HepG2 (cell line): Measurements from ENCODE around the gene ERICH6. TPM values are rescaled to one million over a fixed set of nuclear protein-coding genes. Genes with fewer than 3 reads are reported as not detected.

Source experiments
- HMGXB3 ChIP-seq: sonication (generic); formaldehyde crosslinking; IDR thresholded peaks from 2 replicates; pipeline ENCODE4 v1.4.0; 2020; ENCODE audit warnings: missing genetic modification reagents, borderline replicate concordance
- MYC ChIP-seq: sonication (generic); formaldehyde crosslinking; IDR thresholded peaks from 2 replicates; pipeline ENCODE4 v1.9.0; 2021; ENCODE audit warnings: missing genetic modification reagents, borderline replicate concordance
- NFE2 ChIP-seq: sonication (generic); formaldehyde crosslinking; IDR thresholded peaks from 2 replicates; pipeline ENCODE4 v1.4.0; 2020; ENCODE audit warnings: missing genetic modification reagents
- NFIC ChIP-seq: IDR thresholded peaks from 2 replicates; pipeline ENCODE4 v1.6.1; 2012; ENCODE audit warnings: mild to moderate bottlenecking, low read length, inconsistent platforms
- NFKB2 ChIP-seq: sonication (generic); formaldehyde crosslinking; IDR thresholded peaks from 2 replicates; pipeline ENCODE4 v1.4.0; 2020; ENCODE audit warnings: missing genetic modification reagents, borderline replicate concordance
- SIN3B ChIP-seq: fragments of 150-350 bp; IDR thresholded peaks from 2 replicates; pipeline ENCODE4 v1.6.1; 2014; ENCODE audit warnings: low read length
- SMAD3 ChIP-seq: sonication (generic); formaldehyde crosslinking; IDR thresholded peaks from 2 replicates; pipeline ENCODE4 v1.4.0; 2020; ENCODE audit warnings: missing genetic modification reagents
- SMARCE1 ChIP-seq: fragments of 450-650 bp; IDR thresholded peaks from 2 replicates; pipeline ENCODE4 v1.6.1; 2017; ENCODE audit warnings: borderline replicate concordance
- SPEN ChIP-seq: sonication (generic); formaldehyde crosslinking; IDR thresholded peaks from 2 replicates; pipeline ENCODE4 v1.5.1; 2020; ENCODE audit warnings: low read depth, mild to moderate bottlenecking, missing genetic modification reagents
- ZEB1 ChIP-seq: IDR thresholded peaks from 2 replicates; pipeline ENCODE4 v1.6.1; 2012; ENCODE audit warnings: mild to moderate bottlenecking, low read depth, inconsistent platforms; ENCODE audit not compliant: insufficient replicate concordance
- ZKSCAN5 ChIP-seq: sonication (generic); formaldehyde crosslinking; IDR thresholded peaks from 2 replicates; pipeline ENCODE4 v1.5.1; 2020; ENCODE audit warnings: mild to moderate bottlenecking, missing genetic modification reagents
- ZNF407 ChIP-seq: sonication (generic); formaldehyde crosslinking; IDR thresholded peaks from one replicate; pipeline ENCODE4 v1.5.1; 2020; ENCODE audit warnings: mild to moderate bottlenecking, missing genetic modification reagents; ENCODE audit errors: not compliant biosample characterization
- ZNF660 ChIP-seq: sonication (generic); formaldehyde crosslinking; IDR thresholded peaks from 2 replicates; pipeline ENCODE4 v1.5.1; 2020; ENCODE audit warnings: mild to moderate bottlenecking, low read depth, missing genetic modification reagents, borderline replicate concordance
- ZNF878 ChIP-seq: sonication (generic); formaldehyde crosslinking; IDR thresholded peaks from 2 replicates; pipeline ENCODE4 v1.8.1; 2023; ENCODE audit warnings: mild to moderate bottlenecking, missing genetic modification reagents, moderate library complexity
- ZSCAN5A ChIP-seq: sonication (generic); formaldehyde crosslinking; IDR thresholded peaks from 2 replicates; pipeline ENCODE4 v1.8.0; 2022; ENCODE audit warnings: mild to moderate bottlenecking, missing genetic modification reagents, borderline replicate concordance
- polyA plus RNA-seq, 8 experiments: library from polyadenylated mRNA; depleted of rRNA in 3 of 8; stranded (reverse) in 7 of 8; unstranded in 1 of 8; fragments of >200 nt; fragmentation: Illumina TruSeq in 4 of 8; extraction: Trizol in 4 of 8; gene quantifications; 2 replicates each; pipeline versions ENCODE4 v1.2.1 to v1.2.3, GENCODE V29; 2011 to 2016; ENCODE audit warnings: low read depth in 4 of 8, missing spikeins in 1 of 8, mixed read lengths in 1 of 8; ENCODE audit not compliant: insufficient read depth in 1 of 8
- total RNA-seq, 5 experiments: library from RNA; depleted of rRNA; stranded (reverse); fragments of >200 nt; fragmentation: Illumina TruSeq; extraction: Trizol; gene quantifications; 2 replicates each; pipeline ENCODE4 v1.2.3, GENCODE V29; 2016; ENCODE audit warnings: low read depth in 1 of 5

Gene ERICH6
- total and polyA plus RNA-seq, 2 of the 13 experiments (the other 11 are each of a cell fraction or from before 2014, with no cell fraction given), result 0.03 TPM; not detected in 1

- TF ChIP-seq ZNF407 (CRISPR knock-in tag) (no peak), SMAD3 (peak; percentile 23; the same call in 1 of the 2 replicates), SIN3B (no peak), ZSCAN5A (CRISPR knock-in tag) (0 out of 2 replicates have a peak, but pooled peaks have one; percentile 42), NFKB2 (CRISPR knock-in tag) (no peak), MYC (CRISPR knock-in tag) (no peak), NFIC (no peak), ZNF878 (CRISPR knock-in tag) (no peak), NFE2 (no peak), ZEB1 (no peak), SPEN (CRISPR knock-in tag) (0 out of 2 replicates have a peak, but pooled peaks have one; percentile 51), ZKSCAN5 (CRISPR knock-in tag) (no peak), ZNF660 (CRISPR knock-in tag) (no peak), HMGXB3 (CRISPR knock-in tag) (no peak), SMARCE1 (no peak)
These were observed 34.4 kb upstream of the ERICH6 start (continued) for GRCh38 chr3:150737874-150738679.
